Stimulated activated CD4-positive, alpha-beta T cell treated with anti-CD3 and anti-CD28 coated beads, Interleukin-4, amount 100 ng/mL, for 48 hours (primary cell): ENCODE measurements around the gene F10.
"Not testable (repeated sequence)": the region's sequence is repeated elsewhere in the genome, so short reads cannot be mapped to it uniquely, and the experiment has no call there.

Source experiments
- DNase-seq, 2 donors: peaks; one replicate each; pipeline ENCODE4 v3.0.0-alpha.2; 2020; ENCODE audit warnings: low read depth in 2 of 2

Gene F10

GRCh38 chr13:113098162-113098732 is 24.4 kb upstream of the F10 start:
- no peak for DNase-seq

GRCh38 chr13:113099142-113099541 is 23.5 kb upstream of the F10 start:
- no peak for DNase-seq

- not testable (repeated sequence) for DNase-seq
These were observed 20.3 kb upstream of the F10 start for GRCh38 chr13:113102302-113102701.

- DNase-seq = no peak
These were observed 19.9 kb upstream of the F10 start for GRCh38 chr13:113102727-113103126.

GRCh38 chr13:113103646-113104045 is 19.0 kb upstream of the F10 start:
- DNase-seq = no peak

GRCh38 chr13:113105032-113105920 is 17.3 kb upstream of the F10 start, which contains the start of gene F7:
Gene F7 (plus strand): TSS chr13:113105791. CDS start chr13:113105842, 51 bp downstream.
- no peak for DNase-seq

- no peak for DNase-seq
These were observed 16.6 kb upstream of the F10 start for GRCh38 chr13:113105921-113106452.

- no peak for DNase-seq
These were observed 15.8 kb upstream of the F10 start for GRCh38 chr13:113106711-113107351.

- not testable (repeated sequence) for DNase-seq
These were observed 14.1 kb upstream of the F10 start for GRCh38 chr13:113108521-113108920.

- no peak for DNase-seq
These were observed 13.2 kb upstream of the F10 start for GRCh38 chr13:113109151-113110047.

GRCh38 chr13:113110048-113110851 is 12.3 kb upstream of the F10 start:
- no peak for DNase-seq

GRCh38 chr13:113110852-113111315 is 11.7 kb upstream of the F10 start:
- no peak for DNase-seq

GRCh38 chr13:113111821-113112220 is 10.8 kb upstream of the F10 start:
- not testable (repeated sequence) for DNase-seq

- not testable (repeated sequence) for DNase-seq
These were observed 10.1 kb upstream of the F10 start for GRCh38 chr13:113112475-113112874.

- no peak for DNase-seq
These were observed 9.4 kb upstream of the F10 start for GRCh38 chr13:113112893-113113845.

GRCh38 chr13:113113846-113114271 is 8.7 kb upstream of the F10 start:
- no peak for DNase-seq

GRCh38 chr13:113114511-113115362 is 7.9 kb upstream of the F10 start:
- no peak for DNase-seq
